Measurements from ENCODE around the gene SLIT3.

SLIT3 gene

GRCh38 chr5:168706655-168707069 lies 594.3 kb downstream of the SLIT3 start:
- CTCF ChIA-PET = interaction anchor here (0.6 to 1.9 kb wide), 7 partner anchors 15 to 281 kb away, joined by 3 to 6 read pairs (median 4); no protein-coding TSS in a partner anchor
- POLR2A ChIA-PET = no interaction called here
- peak; percentile 61 for DNase-seq (ENCODE audit: extremely low spot score)
- TF ChIP-seq PKNOX1 (IDR thresholded peaks at IDR 0.05) (no peak), SUZ12 (IDR thresholded peaks at IDR 0.05) (no peak), BHLHE40 (IDR thresholded peaks at IDR 0.05; ENCODE audit: borderline replicate concordance) (no peak), NFRKB (IDR thresholded peaks at IDR 0.05) (no peak), FOXA1 (IDR thresholded peaks at IDR 0.05) (no peak), HDGF (IDR thresholded peaks at IDR 0.05; ENCODE audit: borderline replicate concordance) (no peak), FOXM1 (IDR thresholded peaks at IDR 0.05; ENCODE audit: borderline replicate concordance) (no peak), ZNF384 (IDR thresholded peaks at IDR 0.05) (no peak), ELF4 (IDR thresholded peaks at IDR 0.05) (no peak), SP1 (IDR thresholded peaks at IDR 0.05) (no peak), L3MBTL2 (conservative IDR thresholded peaks at IDR 0.05) (no peak), ARNT (IDR thresholded peaks at IDR 0.05) (no peak), CTBP1 (IDR thresholded peaks at IDR 0.05; ENCODE audit: borderline replicate concordance) (no peak), TARDBP (IDR thresholded peaks at IDR 0.05) (no peak), LEF1 (IDR thresholded peaks at IDR 0.05; ENCODE audit: borderline replicate concordance) (no peak), FOXK2 (IDR thresholded peaks at IDR 0.05) (no peak)

- no peak for DNase-seq (ENCODE audit: extremely low spot score)
- CTCF ChIA-PET = interaction anchor here (1.7 to 2.1 kb wide), 3 partner anchors 17 to 282 kb away, joined by 5 to 10 read pairs (median 6); no protein-coding TSS in a partner anchor
- TF ChIP-seq ZNF384 (IDR thresholded peaks at IDR 0.05) (no peak), TARDBP (IDR thresholded peaks at IDR 0.05) (no peak), FOXM1 (IDR thresholded peaks at IDR 0.05; ENCODE audit: borderline replicate concordance) (no peak), PKNOX1 (IDR thresholded peaks at IDR 0.05) (no peak), BHLHE40 (IDR thresholded peaks at IDR 0.05; ENCODE audit: borderline replicate concordance) (no peak), HDGF (IDR thresholded peaks at IDR 0.05; ENCODE audit: borderline replicate concordance) (no peak), ARNT (IDR thresholded peaks at IDR 0.05) (no peak), LEF1 (IDR thresholded peaks at IDR 0.05; ENCODE audit: borderline replicate concordance) (no peak), L3MBTL2 (conservative IDR thresholded peaks at IDR 0.05) (no peak), FOXA1 (IDR thresholded peaks at IDR 0.05) (no peak), SP1 (IDR thresholded peaks at IDR 0.05) (no peak), NFRKB (IDR thresholded peaks at IDR 0.05) (no peak), ELF4 (IDR thresholded peaks at IDR 0.05) (no peak)
- POLR2A ChIA-PET = no interaction called here
Measured at GRCh38 chr5:168705321-168705720, 595.6 kb downstream of the SLIT3 start.

GRCh38 chr5:168702511-168702910 lies 598.4 kb downstream of the SLIT3 start:
- TF ChIP-seq TARDBP (IDR thresholded peaks at IDR 0.05) = no peak
- TF ChIP-seq BHLHE40 (IDR thresholded peaks at IDR 0.05; ENCODE audit: borderline replicate concordance) = no peak
- TF ChIP-seq L3MBTL2 (conservative IDR thresholded peaks at IDR 0.05) = no peak
- TF ChIP-seq SUZ12 (IDR thresholded peaks at IDR 0.05) = no peak
- TF ChIP-seq CTBP1 (IDR thresholded peaks at IDR 0.05; ENCODE audit: borderline replicate concordance) = no peak
- TF ChIP-seq FOXM1 (IDR thresholded peaks at IDR 0.05; ENCODE audit: borderline replicate concordance) = no peak
- no peak for TF ChIP-seq NFRKB (IDR thresholded peaks at IDR 0.05)
- no peak for TF ChIP-seq ZNF384 (IDR thresholded peaks at IDR 0.05)
- TF ChIP-seq HDGF (IDR thresholded peaks at IDR 0.05; ENCODE audit: borderline replicate concordance) = no peak
- TF ChIP-seq PKNOX1 (IDR thresholded peaks at IDR 0.05) = no peak
- no peak for TF ChIP-seq ARNT (IDR thresholded peaks at IDR 0.05)
- no peak for TF ChIP-seq ELF4 (IDR thresholded peaks at IDR 0.05)
- no peak for TF ChIP-seq FOXA1 (IDR thresholded peaks at IDR 0.05)
- DNase-seq (ENCODE audit: extremely low spot score) = no peak
- POLR2A ChIA-PET = no interaction called here
- CTCF ChIA-PET = no interaction called here

- no peak for TF ChIP-seq HDGF (IDR thresholded peaks at IDR 0.05; ENCODE audit: borderline replicate concordance)
- no peak for TF ChIP-seq L3MBTL2 (conservative IDR thresholded peaks at IDR 0.05)
- TF ChIP-seq FOXM1 (IDR thresholded peaks at IDR 0.05; ENCODE audit: borderline replicate concordance) = no peak
- no peak for TF ChIP-seq ARNT (IDR thresholded peaks at IDR 0.05)
- no peak for TF ChIP-seq TARDBP (IDR thresholded peaks at IDR 0.05)
- no peak for TF ChIP-seq LEF1 (IDR thresholded peaks at IDR 0.05; ENCODE audit: borderline replicate concordance)
- no peak for TF ChIP-seq SUZ12 (IDR thresholded peaks at IDR 0.05)
- TF ChIP-seq BHLHE40 (IDR thresholded peaks at IDR 0.05; ENCODE audit: borderline replicate concordance) = no peak
- no peak for TF ChIP-seq CTBP1 (IDR thresholded peaks at IDR 0.05; ENCODE audit: borderline replicate concordance)
- TF ChIP-seq ELF4 (IDR thresholded peaks at IDR 0.05) = no peak
- TF ChIP-seq ZNF384 (IDR thresholded peaks at IDR 0.05) = no peak
- no peak for TF ChIP-seq NFRKB (IDR thresholded peaks at IDR 0.05)
- TF ChIP-seq FOXA1 (IDR thresholded peaks at IDR 0.05) = no peak
- TF ChIP-seq FOXK2 (IDR thresholded peaks at IDR 0.05) = no peak
- TF ChIP-seq PKNOX1 (IDR thresholded peaks at IDR 0.05) = no peak
- no peak for TF ChIP-seq SP1 (IDR thresholded peaks at IDR 0.05)
- no peak for DNase-seq (ENCODE audit: extremely low spot score)
- ChIA-PET POLR2A (no interaction called here), CTCF (no interaction called here)
Measured at GRCh38 chr5:168701641-168702040, 599.3 kb downstream of the SLIT3 start.

GRCh38 chr5:168699002-168699401 lies 601.9 kb downstream of the SLIT3 start:
- TF ChIP-seq ZNF384 (IDR thresholded peaks at IDR 0.05) (no peak), FOXA1 (IDR thresholded peaks at IDR 0.05) (no peak), SUZ12 (IDR thresholded peaks at IDR 0.05) (no peak), PKNOX1 (IDR thresholded peaks at IDR 0.05) (no peak), HDGF (IDR thresholded peaks at IDR 0.05; ENCODE audit: borderline replicate concordance) (no peak), ELF4 (IDR thresholded peaks at IDR 0.05) (no peak), FOXM1 (IDR thresholded peaks at IDR 0.05; ENCODE audit: borderline replicate concordance) (no peak), CTBP1 (IDR thresholded peaks at IDR 0.05; ENCODE audit: borderline replicate concordance) (no peak), TARDBP (IDR thresholded peaks at IDR 0.05) (no peak), NFRKB (IDR thresholded peaks at IDR 0.05) (no peak), FOXK2 (IDR thresholded peaks at IDR 0.05) (no peak), BHLHE40 (IDR thresholded peaks at IDR 0.05; ENCODE audit: borderline replicate concordance) (no peak), SP1 (IDR thresholded peaks at IDR 0.05) (no peak), LEF1 (IDR thresholded peaks at IDR 0.05; ENCODE audit: borderline replicate concordance) (no peak), ARNT (IDR thresholded peaks at IDR 0.05) (no peak), L3MBTL2 (conservative IDR thresholded peaks at IDR 0.05) (no peak)
- no peak for DNase-seq (ENCODE audit: extremely low spot score)
- POLR2A ChIA-PET = no interaction called here
- CTCF ChIA-PET = interaction anchor here (0.6 kb wide), 1 partner anchor 62 kb away, joined by 3 read pairs; no protein-coding TSS in a partner anchor
